EH (cell line): ENCODE measurements around the gene GARNL3.

Experiments
- DNase-seq: peaks from one replicate; pipeline ENCODE4 v3.0.0-alpha.2; 2015; ENCODE audit warnings: low read depth

Gene GARNL3

GRCh38 chr9:127277770-127278169 is 13.2 kb downstream of the GARNL3 start:
- no peak for DNase-seq

- DNase-seq: no peak
These were observed 13.8 kb downstream of the GARNL3 start for GRCh38 chr9:127278372-127278771.

GRCh38 chr9:127279717-127280285 is 15.2 kb downstream of the GARNL3 start:
- no peak for DNase-seq

GRCh38 chr9:127280880-127281660 is 16.5 kb downstream of the GARNL3 start:
- DNase-seq: no peak

- no peak for DNase-seq
These were observed 17.3 kb downstream of the GARNL3 start for GRCh38 chr9:127281891-127282290.

GRCh38 chr9:127282611-127283010 is 18.0 kb downstream of the GARNL3 start:
- DNase-seq: no peak

GRCh38 chr9:127283135-127283534 is 18.6 kb downstream of the GARNL3 start:
- no peak for DNase-seq

GRCh38 chr9:127283917-127284497 is 19.4 kb downstream of the GARNL3 start:
- peak; percentile 58 for DNase-seq

- peak; percentile 11 for DNase-seq
These were observed 21.4 kb downstream of the GARNL3 start for GRCh38 chr9:127285965-127286364.

GRCh38 chr9:127290561-127291065 is 26.0 kb downstream of the GARNL3 start:
- DNase-seq: peak; percentile 36

- DNase-seq: no peak
These were observed 26.7 kb downstream of the GARNL3 start for GRCh38 chr9:127291246-127291778.

- no peak for DNase-seq
These were observed 27.8 kb downstream of the GARNL3 start for GRCh38 chr9:127292415-127292814.

- no peak for DNase-seq
These were observed 28.8 kb downstream of the GARNL3 start for GRCh38 chr9:127293328-127293727.

GRCh38 chr9:127293767-127294166 is 29.2 kb downstream of the GARNL3 start:
- DNase-seq: no peak

- no peak for DNase-seq
These were observed 30.4 kb downstream of the GARNL3 start for GRCh38 chr9:127295005-127295404.

- DNase-seq: no peak
These were observed 36.4 kb downstream of the GARNL3 start for GRCh38 chr9:127300886-127301447.

GRCh38 chr9:127303830-127304229 is 39.3 kb downstream of the GARNL3 start:
- no peak for DNase-seq

GRCh38 chr9:127305206-127305837 is 40.7 kb downstream of the GARNL3 start:
- DNase-seq: no peak

- no peak for DNase-seq
These were observed 41.3 kb downstream of the GARNL3 start for GRCh38 chr9:127305838-127306226.

GRCh38 chr9:127307802-127308201 is 43.2 kb downstream of the GARNL3 start:
- no peak for DNase-seq

- peak; percentile 59 for DNase-seq
These were observed 44.3 kb downstream of the GARNL3 start for GRCh38 chr9:127308652-127309434.
